Kidney (tissue), 14 donors: ENCODE measurements around the gene SYNGAP1. TPM values are rescaled to one million over a fixed set of nuclear protein-coding genes. Genes with fewer than 3 reads are reported as not detected.

Experiments used
- DNase-seq, 5 donors: peaks; one replicate each; pipeline ENCODE4 v3.0.0-alpha.2; 2013 to 2020
- FAIRE-seq: peaks from 2 replicates; lab custom pipeline; 2012; peaks lifted over from hg19 to GRCh38; lab: Jason Lieb, UNC
- H3K27ac ChIP-seq, 2 donors: one replicate each; pipeline ENCODE4 v1.7.0; 2013; ENCODE audit warnings: low read depth in 2 of 2, low read length in 2 of 2, inconsistent platforms in 1 of 2
- H3K27me3 ChIP-seq: one replicate; pipeline ENCODE4 v1.7.1; 2013; ENCODE audit warnings: low read length, inconsistent platforms; ENCODE audit not compliant: control insufficient read depth, insufficient read depth
- H3K36me3 ChIP-seq, 3 donors: one replicate each; pipeline versions ENCODE4 v1.7.0 to v1.7.1; 2013; ENCODE audit warnings: low read length in 3 of 3, control low read depth in 1 of 3, inconsistent platforms in 1 of 3; ENCODE audit not compliant: insufficient read depth in 3 of 3, control insufficient read depth in 2 of 3
- H3K4me1 ChIP-seq, 3 donors: one replicate each; pipeline versions ENCODE4 v1.7.0 to v1.7.1; 2013; ENCODE audit warnings: low read length in 3 of 3, inconsistent platforms in 1 of 3, low read depth in 1 of 3; ENCODE audit not compliant: control insufficient read depth in 2 of 3, insufficient read depth in 2 of 3
- H3K4me3 ChIP-seq, 3 donors: one replicate each; pipeline versions ENCODE4 v1.7.0 to v1.8.1; 2013; ENCODE audit warnings: low read length in 3 of 3, control low read depth in 1 of 3, inconsistent platforms in 1 of 3
- H3K9ac ChIP-seq, 3 donors: one replicate each; pipeline versions ENCODE4 v1.7.0 to v1.7.1; 2013; ENCODE audit warnings: low read length in 3 of 3, control low read depth in 1 of 3, inconsistent platforms in 1 of 3
- H3K9me3 ChIP-seq, 3 donors: one replicate each; pipeline versions ENCODE4 v1.7.0 to v1.7.1; 2013; ENCODE audit warnings: low read length in 3 of 3, control low read depth in 1 of 3, inconsistent platforms in 1 of 3; ENCODE audit not compliant: control insufficient read depth in 2 of 3, insufficient read depth in 1 of 3
- CTCF ChIP-seq: IDR thresholded peaks from 3 replicates; pipeline ENCODE4 v1.5.1; 2012; ENCODE audit warnings: mild to moderate bottlenecking, moderate library complexity, borderline replicate concordance; ENCODE audit not compliant: insufficient read depth; ENCODE audit errors: extremely low read depth
- intact Hi-C: fragments of 100-400 bp; cut with DNase I; formaldehyde crosslinking; loops from one replicate; pipeline ENCODE4 v1.11.1; 2022
- polyA plus RNA-seq: library from polyadenylated mRNA; stranded (reverse); fragments of 350-450 nt; fragmentation: Illumina TruSeq; extraction: RNeasy Lipid Tissue Mini Kit (QIAGEN cat#74804); gene quantifications from one replicate; pipeline ENCODE4 v1.2.3, GENCODE V29; 2014; ENCODE audit warnings: low read depth, low replicate concordance; ENCODE audit not compliant: insufficient read depth
- total RNA-seq: library from RNA; stranded (reverse); fragmentation: NEBNext Ultra II Directional; extraction: Animal tissue kit (Norgen Biotek cat#: 25700); gene quantifications from one replicate; pipeline ENCODE4 v1.2.1, GENCODE V29; 2021
- donor health status: control.
- donor health status: control.
- donor health status: control.
- donor health status: control.
- donor health status: control.
- donor health status: DM: yes; HTN: yes; CAD: no.
- donor health status: Normal renal cell carcinoma (clear cell type).

The SYNGAP1 gene
- total and polyA plus RNA-seq, 2 donors from 2014 or later, result 2.7 to 17.8 TPM

- no peaks in the 10 kb centered on the region for H3K27me3 ChIP-seq
- FAIRE-seq, result no peak
- intact Hi-C loops, result no loop called here
These were observed 46.3 kb downstream of the SYNGAP1 start for GRCh38 chr6:33466075-33466735.

GRCh38 chr6:33467091-33467490, 47.2 kb downstream of the SYNGAP1 start:
- no peaks in the 10 kb centered on the region for H3K9me3 ChIP-seq
- H3K27me3 ChIP-seq, result no peaks in the 10 kb centered on the region
- intact Hi-C loops, result no loop called here
- H3K27ac ChIP-seq, result no peak overlapping the region
- no peak for TF ChIP-seq CTCF
- no peak overlapping the region for H3K4me3 ChIP-seq
- DNase-seq (no peak), FAIRE-seq (no peak)
- no peaks in the 10 kb centered on the region for H3K4me1 ChIP-seq
- no peak overlapping the region for H3K9ac ChIP-seq
- H3K36me3 ChIP-seq, result no peaks in the 10 kb centered on the region

More at GRCh38 chr6:33466075-33466735, 46.3 kb downstream of the SYNGAP1 start:
- no peak for TF ChIP-seq CTCF
- DNase-seq, result no peak
- Histone ChIP-seq H3K9ac (no peak overlapping the region), H3K4me1 (no peaks in the 10 kb centered on the region), H3K27ac (no peak overlapping the region), H3K4me3 (no peak overlapping the region), H3K9me3 (no peaks in the 10 kb centered on the region), H3K36me3 (no peaks in the 10 kb centered on the region)

- intact Hi-C loops, result no loop called here
- no peak for TF ChIP-seq CTCF
- FAIRE-seq, result no peak
- Histone ChIP-seq H3K9me3 (no peaks in the 10 kb centered on the region), H3K4me1 (no peaks in the 10 kb centered on the region), H3K4me3 (no peak overlapping the region), H3K27ac (no peak overlapping the region), H3K36me3 (no peaks in the 10 kb centered on the region), H3K27me3 (no peaks in the 10 kb centered on the region), H3K9ac (no peak overlapping the region)
- DNase-seq, result no peak
These were observed 49.8 kb downstream of the SYNGAP1 start for GRCh38 chr6:33469661-33470060.

- intact Hi-C loops, result no loop called here
- DNase-seq (no peak), FAIRE-seq (no peak)
- Histone ChIP-seq H3K27ac (no peak overlapping the region), H3K4me1 (no peaks in the 10 kb centered on the region), H3K4me3 (no peak overlapping the region), H3K36me3 (no peaks in the 10 kb centered on the region), H3K9me3 (no peaks in the 10 kb centered on the region), H3K27me3 (no peaks in the 10 kb centered on the region), H3K9ac (no peak overlapping the region)
- TF ChIP-seq CTCF, result no peak
These were observed 58.0 kb downstream of the SYNGAP1 start for GRCh38 chr6:33477864-33478263.
